ENCODE results near the gene CLMN. TPM values are rescaled to one million over a fixed set of nuclear protein-coding genes. Genes with fewer than 3 reads are reported as not detected.

The CLMN gene
- total and polyA plus RNA-seq, 10 of the 15 experiments (the other 5 are each of a cell fraction or from before 2014, with no cell fraction given): 7.8 to 49.3 (median 18.5) TPM

- ChIA-PET POLR2A (no interaction called here), RAD21 (ENCODE audit: unreplicated experiment) (interaction anchor here (0.7 to 0.9 kb wide), 2 partner anchors 21 to 243 kb away, joined by 3 to 4 read pairs; no protein-coding TSS in a partner anchor), SMC1A (ENCODE audit: uncharacterized antibody, unreplicated experiment) (interaction anchor here (1.2 to 1.3 kb wide), 2 partner anchors 11 to 104 kb away, joined by 3 read pairs; no protein-coding TSS in a partner anchor), CTCF (interaction anchor here (1.0 to 2.3 kb wide), 3 partner anchors 12 to 237 kb away, joined by 3 to 6 read pairs (median 6); no protein-coding TSS in a partner anchor)
- H3K4me2 ChIP-seq (ENCODE audit: control insufficient read depth, insufficient read depth): no peak overlapping the region
- DNase-seq (ENCODE audit: low read depth, low spot score) (no peak), FAIRE-seq (no peak), ATAC-seq (no peak)
- H2AFZ ChIP-seq (ENCODE audit: control insufficient read depth, low read depth, low read length): no peak overlapping the region
- H3K4me3 ChIP-seq: no peak overlapping the region
- no peaks in the 10 kb centered on the region for H3K27me3 ChIP-seq (replicated peaks in 1 of 2; ENCODE audit: control insufficient read depth in 2 of 2, insufficient read depth in 2 of 2, low read length in 1 of 2)
- H3K36me3 ChIP-seq (ENCODE audit: control insufficient read depth in 2 of 2, insufficient read depth in 2 of 2, low read length in 1 of 2): no peaks in the 10 kb centered on the region
- in situ Hi-C loops (cut with MboI): no loop called here
- BruUV-seq (replicated peaks): no TSS peak
- no peak overlapping the region for H3K27ac ChIP-seq (ENCODE audit: control insufficient read depth, insufficient read depth)
- H4K20me1 ChIP-seq (ENCODE audit: control insufficient read depth, insufficient read depth): no peaks in the 10 kb centered on the region
- H3K9me3 ChIP-seq (replicated peaks; ENCODE audit: control insufficient read depth, insufficient read depth, low read length): no peaks in the 10 kb centered on the region; the same call in 2 of the 3 replicates
- WGBS (ENCODE audit: insufficient coverage, insufficient replicate concordance, low lambda C conversion rate, missing lambda C conversion rate): 44% methylated on average over 6 of the region's 6 CpGs
- no peaks in the 10 kb centered on the region for H3K4me1 ChIP-seq (ENCODE audit: control insufficient read depth, insufficient read depth, low read length)
- H3K9ac ChIP-seq (ENCODE audit: control insufficient read depth, insufficient read depth, low read length): no peak overlapping the region
- no peak for TF ChIP-seq MTA3 (IDR thresholded peaks at IDR 0.05; ENCODE audit: borderline replicate concordance, low read length)
- no peak for TF ChIP-seq SREBF1 (IDR thresholded peaks at IDR 0.05; ENCODE audit: low read length)
- no peak for TF ChIP-seq EGR1 (IDR thresholded peaks at IDR 0.05; ENCODE audit: borderline replicate concordance in 1 of 2, low read depth in 2 of 2, low read length in 2 of 2)
- TF ChIP-seq CUX1 (IDR thresholded peaks at IDR 0.05; ENCODE audit: insufficient replicate concordance, low read depth, low read length): no peak
- no peaks in the 10 kb centered on the region for H3K79me2 ChIP-seq (ENCODE audit: control insufficient read depth, insufficient read depth, low read length)
- intact Hi-C loops (cut with micrococcal nuclease; ENCODE audit: unreplicated experiment): no loop called here
These were observed 29.5 kb upstream of the CLMN start for GRCh38 chr14:95349241-95349640.

All from GM12878 (cell line).